GM18858 (cell line): ENCODE results near the gene MRPL37.

Experiments used
- ATAC-seq: cut with Tn5 transposase; IDR thresholded peaks from one replicate; pipeline ENCODE4 v1.9.1; 2021; ENCODE audit not compliant: unreplicated experiment

Gene MRPL37

DNA sequence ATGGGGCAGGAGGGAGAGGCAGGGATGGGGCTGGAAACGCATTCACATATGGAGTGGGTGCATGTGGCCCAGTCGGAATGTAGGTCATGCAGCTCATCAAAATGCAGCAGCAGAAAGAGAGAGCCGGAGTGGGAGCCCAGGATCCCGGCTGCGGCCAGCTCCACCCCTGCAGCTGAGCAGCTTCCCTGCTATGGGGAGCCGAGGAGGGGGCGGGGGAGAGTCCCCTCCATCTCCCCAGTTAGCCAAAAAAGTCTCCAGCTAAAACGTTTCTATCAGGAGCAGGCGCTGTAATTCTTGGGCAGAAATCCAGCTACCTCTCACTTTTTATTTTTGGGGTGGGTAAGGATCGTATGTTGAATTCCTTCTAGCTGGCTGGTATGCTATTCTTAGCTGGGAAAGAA is 39.7 kb downstream of the MRPL37 start:
- no peak for ATAC-seq

- no peak for ATAC-seq
These were observed 40.9 kb downstream of the MRPL37 start for GRCh38 chr1:54240741-54241335.

DNA sequence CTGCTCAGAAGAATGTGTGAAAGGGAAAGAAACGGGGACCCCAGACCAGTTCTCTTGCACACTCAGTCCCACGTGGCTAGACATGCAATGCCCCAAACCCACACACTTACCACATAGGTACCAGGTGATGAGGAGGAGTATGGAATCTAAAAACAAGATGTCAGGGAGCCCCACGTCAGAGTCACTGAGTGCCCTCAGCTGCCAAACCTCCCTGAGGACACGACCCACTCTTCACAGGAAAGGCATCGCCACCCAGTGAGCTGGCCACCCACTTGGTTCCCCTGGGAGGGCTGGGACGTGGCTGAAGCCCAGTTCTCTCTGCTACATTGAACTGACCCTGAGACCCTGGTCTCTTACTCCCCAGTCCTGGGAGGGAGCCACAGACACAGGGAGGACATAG is 41.4 kb downstream of the MRPL37 start:
- no peak for ATAC-seq

DNA sequence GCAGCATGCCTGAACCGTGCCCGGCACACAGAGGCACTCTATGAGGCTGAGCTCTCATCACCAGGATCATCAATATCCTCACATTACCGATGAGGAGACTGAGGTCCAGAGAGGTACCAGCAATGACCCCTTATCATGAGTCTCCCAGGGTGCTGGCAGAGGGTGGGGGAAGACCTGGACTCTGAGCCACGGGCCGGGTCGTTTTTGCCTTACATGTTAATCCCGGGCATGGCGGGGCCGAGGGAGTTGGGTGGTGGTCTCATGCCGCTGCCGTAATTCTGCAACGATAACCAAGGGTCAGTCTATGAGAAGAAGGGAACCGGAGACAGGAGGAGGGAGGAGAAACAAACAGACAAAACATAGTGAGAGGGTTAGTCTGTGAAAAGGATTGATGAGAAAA is 43.1 kb downstream of the MRPL37 start:
- ATAC-seq = no peak

DNA sequence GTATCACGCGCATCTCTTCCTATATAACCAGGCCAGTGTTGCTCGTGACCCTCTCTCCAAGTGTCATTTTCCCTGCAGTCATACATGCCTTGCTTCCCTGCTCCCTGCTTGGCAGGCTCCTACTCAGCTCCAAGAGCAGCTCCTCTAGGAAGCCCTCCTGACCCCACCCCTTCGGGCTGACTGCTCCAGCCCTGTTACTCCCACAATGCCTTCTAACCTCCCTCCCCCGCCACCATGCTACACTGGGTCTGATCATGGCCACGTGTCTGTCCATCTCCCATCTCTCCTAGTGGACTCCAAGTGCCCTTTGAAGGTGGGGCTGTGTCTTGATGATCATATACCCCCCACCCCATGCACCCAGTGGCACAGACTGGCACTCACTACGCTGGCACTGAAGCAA is 44.7 kb downstream of the MRPL37 start:
- ATAC-seq = no peak

- ATAC-seq = no peak
These were observed 45.5 kb downstream of the MRPL37 start for GRCh38 chr1:54245501-54245900.

GRCh38 chr1:54246116-54246721 is 46.3 kb downstream of the MRPL37 start:
- ATAC-seq = no peak

- no peak for ATAC-seq
These were observed 48.0 kb downstream of the MRPL37 start for GRCh38 chr1:54247863-54248515.

DNA sequence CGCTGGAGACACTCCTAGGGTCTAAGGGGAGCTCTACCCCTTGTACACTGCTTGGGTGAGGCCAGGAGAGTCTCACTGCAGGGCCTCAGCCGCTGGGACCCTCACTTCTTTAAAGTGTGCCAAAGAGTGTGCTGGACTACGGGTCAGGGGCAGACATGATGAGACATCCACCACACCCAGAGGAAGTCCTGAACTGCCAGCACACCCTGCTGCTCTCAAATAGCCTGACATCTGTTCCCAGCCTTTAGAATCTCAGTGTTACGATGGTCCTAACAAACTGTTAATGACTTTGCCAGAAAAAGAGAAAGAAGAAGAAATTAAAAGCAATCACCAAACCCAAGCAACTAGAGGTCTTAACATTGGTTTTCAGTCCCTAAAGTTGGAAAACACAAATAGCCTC is 49.0 kb downstream of the MRPL37 start:
- no peak for ATAC-seq

- ATAC-seq = no peak
These were observed 50.0 kb downstream of the MRPL37 start for GRCh38 chr1:54249819-54250435.

DNA sequence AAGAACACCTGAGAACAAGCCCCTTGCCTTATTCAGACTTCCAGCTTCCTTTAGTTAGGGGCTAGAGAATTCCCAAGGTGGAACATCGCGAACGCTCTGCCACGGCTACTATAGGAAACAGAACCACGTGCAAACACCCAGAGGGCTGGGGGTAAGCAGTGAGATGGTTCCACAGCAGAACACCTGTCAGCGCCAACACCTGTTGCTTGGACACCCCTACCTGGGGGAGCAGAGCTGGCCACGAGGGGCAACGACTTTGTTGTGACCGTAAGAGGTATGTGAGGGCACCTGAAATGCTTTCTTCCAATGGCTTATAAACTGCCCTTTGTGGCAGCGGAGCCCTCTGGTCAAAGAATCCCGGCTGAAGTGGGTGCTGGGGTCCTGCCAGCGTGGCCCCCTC is 50.7 kb downstream of the MRPL37 start:
- ATAC-seq = no peak

DNA sequence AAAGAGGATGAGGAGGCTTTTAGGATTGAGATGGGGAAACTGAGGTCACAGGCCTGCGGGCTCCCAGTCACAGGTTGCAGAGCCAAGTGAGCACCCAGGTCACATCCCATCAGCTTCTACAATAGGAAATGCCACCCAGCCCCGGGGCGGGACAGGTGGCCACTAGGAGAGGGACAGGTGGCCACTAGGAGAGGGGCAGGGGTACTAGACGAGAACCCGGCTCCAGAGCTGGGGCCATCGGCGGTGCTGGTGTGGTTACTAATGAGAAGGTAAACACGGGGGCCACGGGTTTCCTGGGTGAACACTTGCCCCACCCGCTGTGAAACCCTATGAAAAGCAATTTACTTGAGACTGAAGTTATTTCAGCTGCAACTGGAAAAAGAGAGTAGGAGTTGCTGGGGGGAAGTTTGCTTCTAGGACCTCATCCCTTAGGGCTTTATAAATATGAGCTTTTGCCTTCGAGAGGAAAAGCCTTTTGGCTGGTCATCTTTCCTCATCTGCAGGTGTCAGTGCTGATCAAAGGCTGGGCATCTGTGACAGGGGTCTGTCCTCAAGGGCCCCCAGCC is 52.5 kb downstream of the MRPL37 start:
- no peak for ATAC-seq

GRCh38 chr1:54253480-54253879 is 53.5 kb downstream of the MRPL37 start:
- no peak for ATAC-seq

DNA sequence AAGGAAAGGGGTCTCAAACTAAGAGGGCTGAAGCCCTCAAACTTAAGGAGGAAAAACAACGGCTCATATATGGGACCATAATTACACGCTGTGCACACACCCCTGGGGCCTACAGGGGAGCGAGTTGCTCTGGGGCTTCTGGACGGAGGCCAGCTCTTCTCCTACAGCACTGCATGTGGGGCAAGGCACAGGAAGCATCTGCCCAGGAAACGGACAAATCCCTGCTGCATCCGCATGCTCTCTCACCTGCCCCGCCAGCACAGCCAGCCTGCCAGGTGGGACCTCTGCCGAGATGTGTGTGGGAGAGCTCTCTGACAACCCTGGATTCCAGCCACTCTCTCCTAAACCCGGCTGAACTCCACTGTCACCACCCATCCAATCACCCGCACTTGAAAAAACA is 54.1 kb downstream of the MRPL37 start:
- no peak for ATAC-seq

GRCh38 chr1:54255026-54255702 is 55.2 kb downstream of the MRPL37 start:
- ATAC-seq = no peak

DNA sequence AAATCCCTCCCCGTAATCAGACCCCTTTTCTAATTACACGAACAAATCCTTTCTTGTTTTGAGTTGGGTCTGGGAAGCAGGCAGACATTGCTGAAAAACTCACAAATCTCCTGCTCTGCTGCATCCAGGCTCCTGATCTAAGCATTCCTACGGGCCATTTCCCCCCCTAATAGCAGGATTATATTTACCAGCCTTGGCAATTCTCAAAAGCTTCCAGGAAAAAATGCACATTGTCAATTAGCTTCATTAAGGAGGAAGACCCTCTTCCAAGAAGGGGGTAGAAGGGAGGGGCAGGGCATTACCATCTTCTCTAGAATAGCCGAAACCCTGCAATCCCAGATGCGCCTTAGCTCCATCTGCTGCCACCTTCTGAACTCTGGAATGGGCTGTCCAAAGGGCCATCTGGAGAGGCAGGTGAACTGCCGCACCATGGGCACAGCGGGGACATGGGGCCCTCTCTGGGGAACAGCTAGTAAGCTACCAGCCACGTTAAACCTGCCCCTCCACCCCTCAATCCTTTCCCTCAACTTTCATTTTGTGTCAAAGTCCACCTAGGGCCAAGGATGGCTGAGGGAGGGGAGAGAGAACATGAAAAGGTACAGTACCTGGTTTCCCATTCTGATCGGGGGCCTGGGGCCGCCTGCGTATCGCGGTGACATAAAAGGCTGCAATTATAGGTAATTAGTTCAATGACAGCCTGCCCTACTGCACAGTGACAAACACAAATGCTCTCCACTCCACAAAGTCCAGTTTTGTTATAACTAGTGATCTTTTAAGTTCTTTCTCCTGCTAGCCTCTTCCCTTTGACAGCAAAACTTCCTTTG is 56.8 kb downstream of the MRPL37 start:
- ATAC-seq = no peak

GRCh38 chr1:54257346-54257620 is 57.3 kb downstream of the MRPL37 start:
- ATAC-seq = no peak

- ATAC-seq = no peak
These were observed 57.9 kb downstream of the MRPL37 start for GRCh38 chr1:54257876-54258275.

GRCh38 chr1:54259546-54260140 is 59.7 kb downstream of the MRPL37 start:
- ATAC-seq = no peak

DNA sequence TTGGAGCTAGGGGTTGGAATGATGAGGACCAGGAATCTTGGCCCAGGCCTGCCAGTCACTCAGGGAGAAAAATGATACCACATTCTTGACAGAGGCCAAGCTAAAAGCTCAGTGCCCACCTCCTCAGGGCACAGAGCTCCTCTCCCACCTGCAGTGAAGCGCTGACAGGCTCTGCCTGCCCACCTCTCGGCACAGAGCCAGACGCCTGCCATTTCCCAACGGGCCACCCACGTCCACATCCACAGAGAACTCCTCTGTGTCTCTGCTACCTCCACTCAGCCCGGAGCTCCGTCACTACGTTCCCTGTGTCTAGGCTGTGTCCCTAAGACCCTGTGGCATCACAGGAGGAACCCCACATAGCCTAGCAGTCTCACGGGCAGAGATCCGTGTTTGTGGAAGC is 60.8 kb downstream of the MRPL37 start:
- ATAC-seq = no peak
